Stomach (tissue), 9 donors: ENCODE results near the gene CHCHD3. TPM values are rescaled to one million over a fixed set of nuclear protein-coding genes. Genes with fewer than 3 reads are reported as not detected.

Experiments used
- DNase-seq, 2 donors: peaks; one replicate each; pipeline versions ENCODE4 v3.0.0 to v3.0.0-alpha.2; 2013 to 2019
- H3K27ac ChIP-seq, 5 donors: fragments of 200-600 bp in 4 of 5; sonication (generic) in 4 of 5; one replicate each; pipeline ENCODE4 v1.5.1; 2013 to 2019; ENCODE audit warnings: mild to moderate bottlenecking in 1 of 5, moderate library complexity in 1 of 5
- H3K27me3 ChIP-seq, 3 donors: fragments of 200-600 bp; sonication (generic); one replicate each; pipeline ENCODE4 v1.5.1; 2017 to 2019; ENCODE audit warnings: mixed run types in 1 of 3
- H3K36me3 ChIP-seq, 4 donors: fragments of 200-600 bp; sonication (generic); 1 replicate in 3 of 4; 2 replicates in 1 of 4; pipeline ENCODE4 v1.5.1; 2016 to 2019
- H3K4me1 ChIP-seq, 4 donors: fragments of 200-600 bp; sonication (generic); one replicate each; pipeline ENCODE4 v1.5.1; 2016 to 2019
- H3K4me3 ChIP-seq, 4 donors: fragments of 200-600 bp; sonication (generic) in 3 of 4; one replicate each; pipeline ENCODE4 v1.5.1; 2016 to 2019; ENCODE audit warnings: mild to moderate bottlenecking in 1 of 4
- H3K9me3 ChIP-seq, 4 donors: fragments of 200-600 bp; sonication (generic); one replicate each; pipeline ENCODE4 v1.5.1; 2016 to 2019
- CTCF ChIP-seq, 7 experiments: fragments of 450-650 bp in 4 of 7; fragments of 200-600 bp in 3 of 7; sonication (generic) in 3 of 7; IDR thresholded peaks; one replicate each; pipeline ENCODE4 v1.5.1; 2016 to 2019; ENCODE audit warnings: antibody characterized with exemption in 7 of 7, control low read depth in 2 of 7, mild to moderate bottlenecking in 1 of 7
- EP300 ChIP-seq: sonication (generic); formaldehyde crosslinking; IDR thresholded peaks from one replicate; pipeline ENCODE4 v1.6.1; 2017; ENCODE audit warnings: antibody characterized with exemption
- POLR2A ChIP-seq, 4 donors: fragments of 450-650 bp; IDR thresholded peaks; one replicate each; pipeline ENCODE4 v1.6.1; 2016; ENCODE audit warnings: antibody characterized with exemption in 4 of 4, control low read depth in 2 of 4, mild to moderate bottlenecking in 1 of 4, moderate library complexity in 1 of 4
- POLR2AphosphoS5 ChIP-seq, 3 donors: sonication (generic); formaldehyde crosslinking; IDR thresholded peaks; one replicate each; pipeline ENCODE4 v1.6.1; 2016; ENCODE audit warnings: antibody characterized with exemption in 3 of 3
- WGBS, 5 donors: extraction: QIAGEN DNeasy Blood & Tissue Kit in 3 of 5; methylation state at CpG; one replicate each; pipeline versions ENCODE4 v1.1.5 to v1.1.7; 2013 to 2018; 5-methylcytosine and 5-hydroxymethylcytosine counted together
- intact Hi-C: fragments of 100-400 bp; cut with DNase I; formaldehyde crosslinking; loops from one replicate; pipeline ENCODE4 v1.15.1; 2023; ENCODE audit warnings: low total_unique reads
- polyA plus RNA-seq, 3 donors: library from polyadenylated mRNA; stranded (reverse); fragments of 200-250 nt; gene quantifications; one replicate each; pipeline ENCODE4 v1.2.3, GENCODE V29; 2013
- small RNA-seq, 4 donors: library from RNA; depleted of rRNA; stranded (forward); fragments of <200 nt; gene quantifications; one replicate each; pipeline ENCODE3, GENCODE V24; 2016
- total RNA-seq, 5 donors: library from RNA; depleted of rRNA; stranded (reverse); fragments of >200 nt; gene quantifications; one replicate each; pipeline versions ENCODE4 v1.1.0 to v1.2.3, GENCODE V29; 2014 to 2016
- donor health status: healthy with polysubstance abuse.
- donor health status: Bipolar disorder and iron deficiency.
- donor health status: healthy.

Gene CHCHD3
- total and polyA plus RNA-seq, 8 donors = 5.8 to 90.9 (median 39.9) TPM

- H3K36me3 ChIP-seq = no peaks in the 10 kb centered on the region
- H3K4me1 ChIP-seq = peaks cover 0 to 5% (median 0%) of the 10 kb centered on the region in 4 donors
- 84 to 95% (median 90%) methylated on average over 3 of the region's 3 CpGs for WGBS, 5 donors
- intact Hi-C loops = no loop called here
- no peak overlapping the region for H3K4me3 ChIP-seq
- TF ChIP-seq CTCF (IDR thresholded peaks at IDR 0.05) = no peak
- no peak for TF ChIP-seq POLR2AphosphoS5 (IDR thresholded peaks at IDR 0.05)
- TF ChIP-seq POLR2A (IDR thresholded peaks at IDR 0.05) = no peak
- TF ChIP-seq EP300 = no peak
- no peaks in the 10 kb centered on the region for H3K27me3 ChIP-seq
- no peaks in the 10 kb centered on the region for H3K9me3 ChIP-seq
- DNase-seq = no peak
- no peak overlapping the region for H3K27ac ChIP-seq
Observed at GRCh38 chr7:132735476-132735875, 346.4 kb downstream of the CHCHD3 start.

Small RNA genes lying within 50 kb of the gene (small RNA-seq; reads per million reads assigned to genes)
- 0 reads per million in 4 donors for gene RF00218
- gene RNU6-92P = 0 reads per million in 4 donors

Other genes starting within 250 kb of the CHCHD3 start
- 100 to 1,000 TPM in 3 of 5 donors, 10 to 100 TPM in 2; 54.5 to 339 (median 111) TPM for gene EXOC4, start 171.0 kb upstream of the CHCHD3 start, total RNA-seq
- 10 to 100 TPM; 14.1 to 15.9 (median 15.7) TPM for gene EXOC4, start 171.0 kb upstream of the CHCHD3 start, polyA plus RNA-seq